Activated CD4-positive, CD25-positive, alpha-beta regulatory T cell treated with anti-CD3 and anti-CD28 coated beads, Interleukin-2, amount 50 U/mL, for 16 hours (primary cell): ENCODE data around the gene SLC25A30.
"Not testable (repeated sequence)": the region's sequence is repeated elsewhere in the genome, so short reads cannot be mapped to it uniquely, and the experiment has no call there.

ENCODE experiments used
- DNase-seq: peaks from one replicate; pipeline ENCODE4 v3.0.0-alpha.2; 2020; ENCODE audit warnings: low read depth, low spot score

The SLC25A30 gene

DNA sequence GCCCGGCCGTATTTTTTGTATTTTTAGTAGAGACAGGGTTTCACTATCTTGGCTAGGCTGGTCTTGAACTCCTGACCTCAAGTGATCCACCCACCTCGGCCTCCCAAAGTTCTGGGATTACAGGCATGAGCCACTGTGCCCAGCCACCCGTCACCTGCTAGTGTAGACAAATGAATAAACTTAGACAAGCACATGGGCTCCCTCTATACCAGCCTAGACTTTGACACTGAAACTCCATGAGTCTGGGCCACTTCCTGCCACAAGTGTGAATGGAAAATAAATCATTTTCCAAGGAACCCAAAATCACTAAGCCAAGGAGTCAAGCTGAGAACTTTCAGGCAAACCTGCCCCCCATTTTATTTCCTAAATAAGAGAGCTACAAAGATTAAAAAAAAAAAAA is 50.2 kb downstream of the SLC25A30 start:
- DNase-seq, result no peak

DNA sequence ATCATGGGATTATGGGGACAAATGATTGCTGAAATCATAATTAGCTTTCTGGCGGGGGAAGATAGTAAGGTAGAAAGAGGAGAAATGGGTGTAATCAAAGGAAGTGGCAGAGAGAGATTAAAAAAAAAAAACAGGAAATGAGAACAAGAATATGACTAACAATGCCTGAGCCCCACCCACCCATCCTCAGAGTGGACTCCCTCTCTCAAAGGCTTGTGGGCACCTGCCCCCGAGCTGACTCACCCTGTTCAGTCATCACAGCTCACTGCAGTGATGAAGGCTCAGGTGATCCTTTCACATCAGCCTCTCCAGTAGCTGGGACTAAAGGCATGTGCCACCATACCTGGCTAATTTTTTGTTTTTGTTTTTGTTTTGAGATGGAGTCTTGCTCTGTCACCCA is 50.8 kb downstream of the SLC25A30 start:
- DNase-seq, result peak; percentile 84

DNA sequence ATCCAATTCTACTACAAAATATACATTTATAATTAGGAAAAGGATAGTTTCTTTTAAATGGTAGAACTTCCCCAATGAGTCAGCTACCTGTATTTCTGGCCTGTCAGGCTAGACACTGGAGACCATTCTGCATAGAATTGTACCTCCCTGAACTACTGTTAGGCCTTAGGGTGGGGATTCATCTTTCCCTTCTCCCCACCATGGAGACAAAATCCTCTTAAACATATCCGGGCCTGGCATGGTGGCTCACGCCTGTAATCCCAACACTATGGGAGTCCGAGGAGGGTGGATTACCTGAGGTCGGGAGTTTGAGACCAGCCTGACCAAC is 52.7 kb downstream of the SLC25A30 start:
- DNase-seq, result no peak

DNA sequence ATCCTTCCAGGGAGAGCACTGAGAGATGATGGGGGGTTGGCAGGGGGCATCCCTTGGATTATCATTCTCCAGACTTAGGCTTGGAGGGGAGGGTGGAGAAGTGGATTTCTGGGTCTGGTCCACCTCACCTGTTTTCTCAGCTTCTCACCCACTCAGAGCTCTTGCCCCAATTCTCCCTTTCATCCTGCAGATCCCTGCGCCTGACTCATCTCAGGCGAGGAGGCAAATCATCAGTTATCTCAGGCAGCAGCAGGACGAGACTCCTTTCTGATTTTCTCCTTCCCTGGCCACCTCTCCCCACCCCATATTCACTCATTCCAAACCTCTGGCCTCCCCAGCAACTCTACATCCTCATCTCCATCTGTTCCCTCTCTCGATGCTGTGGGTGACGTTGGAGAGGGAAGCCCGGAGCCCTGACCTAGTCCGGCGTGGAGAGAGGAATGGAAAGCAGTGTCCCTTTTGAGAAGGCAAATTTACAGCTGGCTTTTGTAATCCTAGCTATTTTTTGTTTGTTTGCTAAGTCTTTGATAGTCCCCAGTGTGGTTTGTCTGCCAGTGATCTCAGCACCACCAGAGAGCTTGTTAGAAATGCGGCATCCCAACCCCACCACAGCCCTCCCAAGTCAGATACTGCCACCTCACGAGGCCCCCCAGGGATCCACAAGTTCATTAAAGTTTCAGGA is 53.2 kb downstream of the SLC25A30 start:
- DNase-seq, result no peak

DNA sequence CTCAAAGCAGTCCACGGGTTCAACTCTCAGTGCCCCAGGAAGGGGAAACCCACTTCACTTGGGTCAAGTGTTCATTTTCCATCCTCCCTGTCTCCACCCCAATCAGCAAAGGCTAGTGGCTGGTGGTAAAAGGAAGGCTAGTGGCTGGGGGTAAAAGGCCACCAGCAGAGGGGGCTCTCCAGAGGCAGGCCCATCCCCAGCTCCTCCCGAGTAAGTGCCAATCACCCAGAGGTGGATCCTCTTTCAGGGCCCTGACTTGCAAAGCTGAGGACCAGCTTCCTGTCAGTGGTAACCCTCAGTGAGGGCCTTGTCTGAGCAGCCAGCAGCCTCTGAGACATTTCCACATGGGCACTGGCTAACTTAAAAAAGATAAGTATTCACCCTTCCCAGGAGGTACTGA is 55.2 kb downstream of the SLC25A30 start:
- DNase-seq, result no peak

DNA sequence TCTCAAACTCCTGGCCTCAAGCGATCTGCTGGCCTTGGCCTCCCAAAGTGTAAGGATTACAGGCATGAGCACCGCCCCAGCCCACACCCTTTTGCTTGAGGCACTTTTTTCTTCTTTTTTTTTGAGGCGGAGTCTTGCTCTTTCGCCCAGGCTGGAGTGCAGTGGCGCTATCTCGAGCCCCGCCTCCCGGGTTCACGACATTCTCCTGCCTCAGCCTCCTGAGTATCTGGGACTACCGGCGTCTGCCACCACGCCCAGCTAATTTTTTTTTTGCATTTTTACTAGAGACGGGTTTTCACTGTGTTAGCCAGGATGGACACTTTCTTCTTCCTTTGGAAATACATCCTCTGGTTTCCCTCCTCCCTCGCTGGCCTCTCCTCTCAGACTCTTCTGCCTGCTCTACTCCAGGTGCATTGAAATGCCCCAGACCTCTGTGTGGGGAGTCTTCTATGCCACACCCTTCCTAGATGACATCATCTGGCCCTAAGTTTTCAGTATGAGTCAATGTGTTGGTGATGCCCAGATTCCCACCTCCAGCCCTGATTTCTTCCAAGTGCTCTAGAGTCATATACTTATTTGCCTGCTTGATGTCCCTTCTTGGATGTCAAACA is 56.5 kb downstream of the SLC25A30 start:
- no peak for DNase-seq

DNA sequence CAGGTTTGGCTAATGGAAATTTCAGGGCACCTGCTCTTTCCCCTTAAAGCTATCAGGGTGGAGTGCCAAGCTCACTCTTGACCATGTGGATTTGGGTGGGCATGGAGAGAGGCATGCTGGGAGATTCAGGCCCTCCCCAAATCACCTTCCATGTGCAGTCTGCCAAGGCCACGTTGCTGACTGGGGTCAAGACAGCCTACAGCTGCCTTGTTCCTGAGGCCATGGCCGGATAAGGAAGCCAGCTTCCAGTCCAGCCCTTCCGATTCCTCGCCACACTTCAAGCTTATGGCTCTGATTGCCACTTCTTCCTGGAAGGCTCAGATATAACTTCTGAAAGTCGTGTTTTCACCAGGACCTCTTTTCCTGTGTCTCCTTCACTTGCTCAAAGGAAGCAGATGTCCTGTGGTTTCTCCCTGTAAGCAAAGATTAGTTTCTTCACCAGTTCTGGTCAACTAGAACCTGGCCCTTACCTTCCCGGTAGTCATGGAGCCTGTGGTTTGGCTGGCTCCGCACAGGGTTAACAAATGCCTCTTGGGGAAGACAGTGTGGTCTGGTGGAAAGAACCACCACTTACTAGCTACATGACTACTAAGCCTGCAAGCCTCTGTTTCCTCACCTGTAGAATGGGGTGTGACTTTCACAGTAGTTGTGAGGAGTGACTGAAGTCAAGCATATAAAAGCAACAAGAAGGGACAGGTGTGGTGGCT is 61.1 kb downstream of the SLC25A30 start:
- no peak for DNase-seq

DNA sequence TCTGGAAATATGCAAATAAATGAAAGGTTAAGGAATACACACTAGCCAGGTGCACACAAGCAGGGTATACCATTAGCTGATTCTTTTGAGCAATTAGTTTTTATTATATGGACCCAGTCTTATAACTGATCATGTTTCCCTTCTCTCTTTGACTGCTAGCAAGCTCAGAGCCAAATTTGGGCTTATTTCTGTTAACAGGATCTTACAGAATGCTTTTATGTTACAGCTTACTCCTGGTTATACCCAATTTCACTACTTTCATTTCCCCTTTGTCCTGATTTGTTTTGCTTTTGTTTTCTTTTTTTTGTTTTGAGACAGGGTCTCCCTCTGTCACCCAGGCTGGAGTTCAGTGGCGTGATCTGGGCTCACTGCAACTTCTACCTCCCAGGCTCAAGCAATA is 64.3 kb downstream of the SLC25A30 start:
- no peak for DNase-seq

DNA sequence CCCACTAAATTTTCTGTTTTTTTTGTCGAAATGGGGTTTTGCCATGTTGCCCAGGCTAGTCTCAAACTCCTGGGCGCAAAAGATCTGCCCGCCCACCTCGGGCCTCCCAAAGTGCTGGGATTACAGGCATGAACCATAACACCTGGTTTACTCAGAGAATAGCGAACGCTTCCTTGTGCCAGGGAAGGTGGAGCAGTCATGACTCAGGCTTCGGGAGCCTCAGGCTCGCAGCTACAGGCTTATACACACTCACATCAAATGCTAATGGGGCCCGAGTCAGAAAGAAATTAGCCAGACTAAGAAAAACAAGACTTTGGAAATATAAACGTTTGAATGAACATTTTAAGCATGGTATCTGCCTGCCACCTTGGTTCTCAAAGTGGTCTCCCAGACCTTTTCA is 66.1 kb downstream of the SLC25A30 start:
- DNase-seq, result no peak

DNA sequence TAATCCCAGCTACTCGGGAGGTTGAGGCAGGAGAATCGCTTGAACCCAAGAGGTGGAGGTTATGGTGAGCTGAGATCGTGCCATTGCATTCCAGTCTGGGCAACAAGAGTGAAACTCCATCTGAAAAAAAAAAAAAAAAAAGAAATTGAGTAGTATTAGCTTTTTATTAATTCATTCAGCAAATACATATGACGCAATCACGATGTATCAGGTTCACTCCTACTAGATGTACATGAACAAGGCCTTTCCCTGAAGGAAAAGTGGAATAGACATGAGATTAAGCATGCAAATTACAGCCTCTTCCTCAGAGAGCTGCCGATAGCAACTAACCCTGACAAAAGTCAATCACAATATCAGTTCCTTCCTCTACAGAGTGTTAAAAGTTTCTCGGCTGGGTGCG is 68.0 kb downstream of the SLC25A30 start:
- DNase-seq, result no peak

DNA sequence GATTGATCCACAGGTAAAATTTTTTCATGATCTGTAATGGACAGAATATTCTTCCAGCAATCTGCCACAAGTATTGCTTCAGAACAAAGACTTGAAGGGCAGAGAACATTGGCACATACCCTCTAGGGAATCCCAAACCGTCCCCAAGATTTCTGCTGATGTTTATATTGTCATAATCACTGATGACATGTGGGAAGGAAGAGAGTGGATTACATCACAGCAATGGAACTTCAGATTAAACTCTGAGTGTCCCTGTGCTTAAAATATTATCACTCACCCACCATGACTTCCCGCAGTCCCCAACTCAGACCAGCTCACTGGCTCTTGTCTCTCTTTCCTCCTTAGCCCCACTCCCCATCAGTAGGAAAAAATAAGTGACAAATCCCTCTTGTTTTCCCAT is 68.7 kb downstream of the SLC25A30 start:
- DNase-seq, result no peak

DNA sequence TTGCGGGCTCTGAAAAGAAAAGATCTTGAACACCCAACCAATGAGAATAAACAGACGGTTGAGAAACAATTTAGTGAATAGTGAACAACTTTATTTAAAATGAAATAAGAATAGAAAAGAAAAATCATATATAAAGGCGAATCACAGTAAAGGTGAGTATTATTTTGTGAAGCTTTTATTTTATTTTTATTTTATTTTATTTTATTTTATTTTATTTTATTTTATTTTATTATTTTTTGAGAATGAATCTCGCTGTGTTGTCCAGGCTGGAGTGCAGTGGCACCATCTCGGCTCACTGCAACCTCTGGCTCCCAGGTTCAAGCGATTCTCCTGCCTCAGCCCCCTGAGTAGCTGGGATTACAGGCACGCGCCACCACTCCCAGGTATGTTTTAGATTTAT is 74.1 kb downstream of the SLC25A30 start:
- not testable (repeated sequence) for DNase-seq
